Panc1 (cell line): ENCODE data around the gene HIPK3.

Source experiments
- CTCF ChIP-seq: fragments of 450-650 bp; IDR thresholded peaks from 2 replicates; pipeline ENCODE4 v1.5.1; 2017; ENCODE audit warnings: mild to moderate bottlenecking
- POLR2AphosphoS5 ChIP-seq: IDR thresholded peaks from 2 replicates; pipeline ENCODE4 v1.6.1; 2012; ENCODE audit warnings: mild to moderate bottlenecking, low read depth, low read length, moderate library complexity
- REST ChIP-seq, 2 experiments: IDR thresholded peaks; 2 replicates each; pipeline ENCODE4 v1.6.1; 2011 to 2012; ENCODE audit warnings: low read depth in 2 of 2, control low read depth in 1 of 2, low read length in 1 of 2, mild to moderate bottlenecking in 1 of 2, moderate library complexity in 1 of 2; ENCODE audit not compliant: insufficient read depth in 1 of 2

GRCh38 chr11:33383075-33383919, 126.1 kb downstream of the HIPK3 start:
- TF ChIP-seq REST (IDR thresholded peaks at IDR 0.05; ENCODE audit: insufficient read depth in 1 of 2, low read depth in 2 of 2, low read length in 1 of 2) (no peak), CTCF (no peak), POLR2AphosphoS5 (no peak)
